GM12872 (cell line): Measurements from ENCODE around the gene LHPP.

Experiments
- CTCF ChIP-seq: IDR thresholded peaks from 3 replicates; pipeline ENCODE4 v1.5.1; 2011; ENCODE audit warnings: low read depth, mild to moderate bottlenecking, low read length, moderate library complexity; ENCODE audit not compliant: insufficient read depth

LHPP gene

GRCh38 chr10:124609698-124610097 lies 148.1 kb downstream of the LHPP start:
- no peak for TF ChIP-seq CTCF

DNA sequence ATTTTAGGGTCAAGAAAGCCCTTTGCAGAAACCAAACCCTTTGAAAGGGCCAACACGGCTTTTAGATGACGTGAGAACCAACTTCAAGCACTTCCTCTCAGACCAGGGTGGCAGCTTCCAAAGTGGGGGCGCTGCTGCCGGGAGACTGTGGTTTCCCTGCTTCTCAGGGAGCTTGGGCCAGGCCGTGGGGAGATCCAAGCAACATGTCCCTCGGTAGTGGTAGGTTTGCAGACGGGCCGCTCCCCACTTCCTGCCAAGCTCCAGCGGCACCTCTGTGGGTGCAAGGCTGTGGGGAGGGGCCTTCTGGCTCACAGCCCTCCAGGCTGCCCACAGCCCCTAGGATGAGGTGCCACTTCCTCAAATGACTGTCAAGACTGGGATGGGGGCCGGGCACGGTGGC lies 150.1 kb downstream of the LHPP start:
- TF ChIP-seq CTCF, result no peak

DNA sequence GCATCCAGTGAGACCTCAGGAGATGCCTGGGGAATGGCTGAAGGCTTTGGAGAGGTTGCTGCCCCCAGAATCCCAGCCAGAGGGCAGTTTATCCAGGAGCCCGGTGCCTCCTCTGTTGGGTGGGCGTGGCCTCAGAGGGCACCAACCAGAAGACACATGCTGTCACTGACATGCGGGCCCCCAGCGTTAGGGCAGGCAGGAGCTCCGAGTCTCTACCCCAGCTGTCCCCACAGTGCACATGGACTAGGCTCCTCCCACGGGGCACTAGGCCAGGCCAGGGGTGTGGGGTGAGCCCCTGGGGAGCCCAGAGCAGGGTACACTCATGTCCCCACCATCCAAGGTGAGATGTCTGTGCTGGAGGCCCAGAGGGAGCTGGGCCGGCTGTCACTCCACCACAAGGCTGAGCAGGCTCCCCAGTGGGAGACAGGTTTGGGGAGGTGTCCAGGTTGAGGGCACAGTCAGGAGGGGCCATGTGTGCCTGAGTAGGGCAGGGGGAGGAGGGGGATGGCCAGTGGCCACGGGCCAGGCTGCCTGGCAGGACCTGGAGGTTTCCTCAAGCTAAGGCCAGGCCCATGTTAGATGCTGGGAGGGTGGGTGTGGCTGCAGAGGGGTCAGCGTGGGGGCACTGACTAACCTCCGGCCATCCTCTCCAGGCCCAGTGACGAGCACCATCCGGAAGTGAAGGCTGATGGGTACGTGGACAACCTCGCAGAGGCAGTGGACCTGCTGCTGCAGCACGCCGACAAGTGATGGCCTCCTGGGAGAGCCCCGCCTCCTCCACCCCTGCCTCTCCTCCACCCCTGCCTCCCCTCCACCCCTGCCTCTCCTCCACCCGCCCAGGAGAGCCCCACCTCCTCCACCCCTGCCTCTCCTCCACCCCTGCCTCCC lies 151.2 kb downstream of the LHPP start:
- TF ChIP-seq CTCF, result no peak

DNA sequence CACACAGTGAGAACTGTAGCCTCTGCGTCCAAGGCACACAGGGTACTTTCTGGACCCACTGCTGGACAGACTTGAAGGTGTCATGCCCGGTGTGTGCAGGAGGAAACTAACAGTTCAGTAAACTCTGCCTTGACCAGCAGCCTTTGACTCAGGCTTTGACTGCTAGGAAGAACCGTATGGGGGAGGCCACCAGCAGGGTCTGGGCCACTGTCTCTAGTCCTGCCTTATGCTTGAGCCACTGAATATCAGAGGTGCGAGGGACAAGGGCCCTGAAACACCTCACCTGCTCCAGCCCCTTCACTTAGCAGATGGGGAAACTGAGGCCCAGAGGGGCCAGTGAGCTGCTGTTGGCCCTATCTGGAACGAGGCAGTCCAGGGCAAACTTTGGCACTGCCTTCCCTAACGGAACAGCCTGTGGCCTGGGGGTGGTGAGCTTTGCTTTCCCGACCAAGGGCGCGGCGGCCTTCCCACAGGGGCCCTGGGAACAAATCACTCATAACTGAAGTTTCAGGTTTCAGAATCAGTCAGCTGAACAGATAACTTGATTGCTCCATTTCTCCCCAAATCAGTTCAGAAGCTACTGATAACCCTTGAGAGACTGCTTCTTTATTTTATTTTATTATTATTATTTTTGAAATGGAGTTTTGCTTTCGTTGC lies 152.5 kb downstream of the LHPP start:
- no peak for TF ChIP-seq CTCF

DNA sequence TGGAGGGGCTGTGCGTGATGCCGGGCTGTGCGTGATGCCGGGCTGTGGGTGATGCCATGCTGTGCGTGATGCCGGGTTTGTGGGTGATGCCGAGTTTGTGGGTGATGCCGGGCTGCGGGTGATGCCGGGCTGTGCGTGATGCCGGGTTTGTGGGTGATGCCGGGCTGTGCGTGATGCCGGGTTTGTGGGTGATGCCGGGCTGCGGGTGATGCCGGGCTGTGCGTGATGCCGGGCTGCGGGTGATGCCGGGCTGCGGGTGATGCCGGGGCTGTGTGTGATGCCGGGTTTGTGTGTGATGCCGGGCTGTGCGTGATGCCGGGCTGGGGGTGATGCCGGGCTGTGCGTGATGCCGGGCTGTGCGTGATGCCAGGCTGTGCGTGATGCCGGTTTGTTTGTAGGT lies 153.6 kb downstream of the LHPP start:
- no peak for TF ChIP-seq CTCF

DNA sequence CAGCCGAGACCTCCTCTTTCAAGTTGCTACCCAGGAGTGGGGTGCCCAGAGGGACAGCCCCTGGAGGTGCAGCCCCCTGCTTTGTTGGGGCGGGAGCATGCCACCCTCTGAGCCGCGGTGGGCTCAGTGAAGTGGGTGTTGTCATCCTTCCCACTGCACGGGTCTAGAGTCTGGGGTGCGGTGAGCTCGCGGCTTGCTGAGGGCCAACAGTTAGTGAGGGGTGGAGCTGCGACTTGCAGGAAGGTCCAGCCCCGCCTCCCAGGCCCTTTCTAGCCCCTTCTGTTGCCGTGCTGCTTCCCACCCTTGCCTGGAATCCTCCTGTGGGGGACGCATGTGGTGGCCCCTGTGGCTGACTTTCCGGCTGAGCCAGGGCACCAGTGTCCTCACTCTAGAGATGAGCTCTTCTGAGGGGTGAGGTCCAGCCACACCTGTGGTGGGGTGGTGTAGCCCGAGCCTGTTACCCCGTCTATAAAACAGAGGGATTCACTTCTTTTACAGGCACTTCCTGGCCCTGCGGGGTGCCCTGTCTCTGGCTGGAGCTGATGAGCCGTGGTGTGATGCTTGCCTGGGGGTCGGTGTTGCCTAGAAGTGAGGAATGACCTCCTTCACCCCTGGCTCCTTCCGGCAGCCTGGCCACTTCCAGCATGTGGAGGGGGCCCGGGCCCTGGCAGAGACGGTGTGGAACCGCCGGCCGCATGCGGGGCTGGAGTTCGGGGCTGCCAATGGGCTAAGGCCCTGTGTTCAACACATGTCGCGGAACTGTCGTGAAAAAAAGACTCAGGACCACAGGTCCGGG lies 154.6 kb downstream of the LHPP start:
- no peak for TF ChIP-seq CTCF

GRCh38 chr10:124616836-124617130 lies 155.2 kb downstream of the LHPP start:
- no peak for TF ChIP-seq CTCF
